IPS-11a (cell line): ENCODE results near the gene INHBC.

Experiments used
- H3K4me3 ChIP-seq: one replicate; pipeline ENCODE4 v1.5.1; 2013; ENCODE audit warnings: low read depth, low read length, control low read depth

Gene INHBC

GRCh38 chr12:57452937-57453509 lies 18.4 kb downstream of the INHBC start:
- H3K4me3 ChIP-seq = no peak overlapping the region

GRCh38 chr12:57454213-57454565 lies 19.6 kb downstream of the INHBC start:
- no peak overlapping the region for H3K4me3 ChIP-seq

- H3K4me3 ChIP-seq = peak within 1 kb of the TSS; percentile 50
Measured at GRCh38 chr12:57454566-57455373, 20.2 kb downstream of the INHBC start, which contains the start of gene INHBE. TSS of gene INHBE (plus strand) at chr12:57455307. CDS start at chr12:57455537, 230 bp downstream.

DNA sequence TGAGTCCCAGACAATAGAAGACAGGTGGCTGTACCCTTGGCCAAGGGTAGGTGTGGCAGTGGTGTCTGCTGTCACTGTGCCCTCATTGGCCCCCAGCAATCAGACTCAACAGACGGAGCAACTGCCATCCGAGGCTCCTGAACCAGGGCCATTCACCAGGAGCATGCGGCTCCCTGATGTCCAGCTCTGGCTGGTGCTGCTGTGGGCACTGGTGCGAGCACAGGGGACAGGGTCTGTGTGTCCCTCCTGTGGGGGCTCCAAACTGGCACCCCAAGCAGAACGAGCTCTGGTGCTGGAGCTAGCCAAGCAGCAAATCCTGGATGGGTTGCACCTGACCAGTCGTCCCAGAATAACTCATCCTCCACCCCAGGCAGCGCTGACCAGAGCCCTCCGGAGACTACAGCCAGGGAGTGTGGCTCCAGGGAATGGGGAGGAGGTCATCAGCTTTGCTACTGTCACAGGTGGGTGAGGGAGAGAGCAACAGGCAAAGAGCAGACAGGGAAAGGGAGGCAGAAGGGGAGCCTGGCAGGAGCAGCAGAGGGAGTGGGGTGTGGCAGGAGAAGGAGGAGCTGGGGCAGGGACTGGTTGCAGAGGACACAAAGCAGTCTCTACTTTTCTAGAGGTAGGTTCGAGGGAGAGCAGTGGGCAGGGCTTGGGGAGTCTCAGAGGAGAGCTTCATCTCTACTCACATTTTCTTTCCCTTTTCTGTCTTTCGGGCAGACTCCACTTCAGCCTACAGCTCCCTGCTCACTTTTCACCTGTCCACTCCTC lies 21.0 kb downstream of the INHBC start:
- peak overlapping the region; percentile 50 for H3K4me3 ChIP-seq

DNA sequence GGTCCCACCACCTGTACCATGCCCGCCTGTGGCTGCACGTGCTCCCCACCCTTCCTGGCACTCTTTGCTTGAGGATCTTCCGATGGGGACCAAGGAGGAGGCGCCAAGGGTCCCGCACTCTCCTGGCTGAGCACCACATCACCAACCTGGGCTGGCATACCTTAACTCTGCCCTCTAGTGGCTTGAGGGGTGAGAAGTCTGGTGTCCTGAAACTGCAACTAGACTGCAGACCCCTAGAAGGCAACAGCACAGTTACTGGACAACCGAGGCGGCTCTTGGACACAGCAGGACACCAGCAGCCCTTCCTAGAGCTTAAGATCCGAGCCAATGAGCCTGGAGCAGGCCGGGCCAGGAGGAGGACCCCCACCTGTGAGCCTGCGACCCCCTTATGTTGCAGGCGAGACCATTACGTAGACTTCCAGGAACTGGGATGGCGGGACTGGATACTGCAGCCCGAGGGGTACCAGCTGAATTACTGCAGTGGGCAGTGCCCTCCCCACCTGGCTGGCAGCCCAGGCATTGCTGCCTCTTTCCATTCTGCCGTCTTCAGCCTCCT lies 21.6 kb downstream of the INHBC start:
- peak overlapping the region; percentile 50 for H3K4me3 ChIP-seq

DNA sequence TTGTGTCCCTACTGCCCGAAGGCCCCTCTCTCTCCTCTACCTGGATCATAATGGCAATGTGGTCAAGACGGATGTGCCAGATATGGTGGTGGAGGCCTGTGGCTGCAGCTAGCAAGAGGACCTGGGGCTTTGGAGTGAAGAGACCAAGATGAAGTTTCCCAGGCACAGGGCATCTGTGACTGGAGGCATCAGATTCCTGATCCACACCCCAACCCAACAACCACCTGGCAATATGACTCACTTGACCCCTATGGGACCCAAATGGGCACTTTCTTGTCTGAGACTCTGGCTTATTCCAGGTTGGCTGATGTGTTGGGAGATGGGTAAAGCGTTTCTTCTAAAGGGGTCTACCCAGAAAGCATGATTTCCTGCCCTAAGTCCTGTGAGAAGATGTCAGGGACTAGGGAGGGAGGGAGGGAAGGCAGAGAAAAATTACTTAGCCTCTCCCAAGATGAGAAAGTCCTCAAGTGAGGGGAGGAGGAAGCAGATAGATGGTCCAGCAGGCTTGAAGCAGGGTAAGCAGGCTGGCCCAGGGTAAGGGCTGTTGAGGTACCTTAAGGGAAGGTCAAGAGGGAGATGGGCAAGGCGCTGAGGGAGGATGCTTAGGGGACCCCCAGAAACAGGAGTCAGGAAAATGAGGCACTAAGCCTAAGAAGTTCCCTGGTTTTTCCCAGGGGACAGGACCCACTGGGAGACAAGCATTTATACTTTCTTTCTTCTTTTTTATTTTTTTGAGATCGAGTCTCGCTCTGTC lies 22.3 kb downstream of the INHBC start:
- peak overlapping the region; percentile 50 for H3K4me3 ChIP-seq

DNA sequence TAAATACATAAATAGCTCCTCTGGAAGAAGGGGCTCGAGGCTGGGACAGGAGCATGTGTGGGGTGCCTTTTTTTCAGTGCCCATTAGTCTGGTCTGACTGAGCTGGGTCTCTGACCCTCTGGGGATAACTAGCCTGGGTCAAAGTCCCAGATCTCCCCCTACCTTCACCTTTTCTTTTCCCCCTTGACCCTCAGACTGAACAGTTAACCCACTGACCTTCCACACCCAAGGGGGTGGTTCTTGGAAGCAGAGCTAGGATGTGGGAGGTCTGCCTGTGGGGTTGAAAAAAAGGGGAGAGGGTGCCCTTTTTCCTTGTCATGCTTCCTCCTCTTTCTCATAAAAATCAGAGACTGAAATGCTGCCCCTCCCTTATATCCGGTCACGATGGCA lies 24.1 kb downstream of the INHBC start:
- H3K4me3 ChIP-seq = peak overlapping the region; percentile 27

DNA sequence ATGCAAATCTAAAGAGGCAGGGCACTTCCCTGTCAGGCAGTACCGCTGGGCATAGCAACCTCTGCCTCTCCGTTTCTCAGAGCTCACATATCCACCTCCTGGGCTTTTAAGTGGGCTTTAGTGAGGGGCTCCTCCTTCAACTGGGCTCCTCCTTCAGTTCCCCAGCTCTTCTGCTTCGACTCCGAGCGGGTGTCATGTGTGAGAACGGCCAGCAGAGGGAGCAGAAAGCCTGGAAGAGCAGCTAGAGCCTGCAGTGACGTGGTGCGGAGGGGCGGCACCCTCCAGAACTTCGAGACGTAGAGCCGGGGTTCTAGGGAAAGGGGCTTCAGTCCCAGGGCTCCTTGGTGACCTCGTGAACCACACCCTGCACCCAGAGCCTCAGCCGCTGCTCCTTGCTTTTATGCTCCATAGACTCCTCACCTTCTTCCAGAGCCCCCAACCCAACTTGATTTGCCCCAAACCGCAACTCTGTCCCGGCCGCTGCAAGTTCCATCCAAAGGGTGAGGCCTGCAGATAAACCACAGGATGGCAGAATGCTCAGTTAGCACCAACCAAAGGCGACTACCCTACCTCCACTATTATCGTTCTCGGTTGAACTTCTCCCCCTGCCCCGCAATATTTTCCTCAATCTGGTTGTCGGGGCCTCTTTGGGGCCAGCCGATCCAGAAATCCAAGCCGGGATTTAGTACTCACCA lies 24.6 kb downstream of the INHBC start:
- H3K4me3 ChIP-seq = peak overlapping the region; percentile 53

DNA sequence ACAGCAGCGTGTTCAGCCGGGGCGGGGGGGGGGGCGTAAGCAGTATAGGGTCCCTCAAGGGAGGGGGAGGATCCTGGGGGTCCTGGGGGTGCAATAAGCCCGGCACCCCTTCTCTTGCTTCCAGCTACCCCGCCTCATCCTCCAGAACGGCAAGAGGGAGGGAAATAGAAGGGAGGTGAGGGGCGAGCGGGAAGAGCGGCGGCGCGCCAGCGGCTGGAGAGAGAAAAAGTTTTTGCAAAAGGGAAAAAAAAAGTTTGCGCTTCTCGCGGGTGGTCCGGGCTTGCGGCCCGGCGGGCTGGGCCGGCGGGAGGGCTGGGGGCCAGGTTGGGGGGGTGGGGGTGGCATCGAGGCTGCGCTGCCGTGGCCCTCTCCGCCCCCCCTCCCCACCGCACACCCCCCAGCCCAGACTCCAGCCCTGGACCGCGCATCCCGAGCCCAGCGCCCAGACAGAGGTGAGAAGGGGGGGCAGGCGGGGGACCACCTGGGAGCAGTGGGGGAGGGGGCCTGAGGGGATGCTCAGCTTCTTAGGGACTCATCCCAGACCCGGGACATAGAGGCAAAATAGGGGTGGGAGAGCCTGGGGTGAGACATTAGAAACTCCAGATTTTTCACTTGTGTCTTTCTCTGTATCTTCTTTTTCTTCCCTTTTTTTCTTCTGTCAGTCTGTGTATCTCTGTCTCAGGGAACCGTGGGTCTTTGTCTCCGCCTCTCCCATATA lies 25.3 kb downstream of the INHBC start, which contains the start of gene GLI1:
TSS of gene GLI1 (plus strand) at position 36 of the 718 bp plus-strand sequence. CDS start 3,907 bp downstream, outside the sequence.
- H3K4me3 ChIP-seq = peak within 1 kb of the TSS; percentile 56

- H3K4me3 ChIP-seq = peak overlapping the region; percentile 56
Measured at GRCh38 chr12:57460468-57460784, 25.8 kb downstream of the INHBC start.

DNA sequence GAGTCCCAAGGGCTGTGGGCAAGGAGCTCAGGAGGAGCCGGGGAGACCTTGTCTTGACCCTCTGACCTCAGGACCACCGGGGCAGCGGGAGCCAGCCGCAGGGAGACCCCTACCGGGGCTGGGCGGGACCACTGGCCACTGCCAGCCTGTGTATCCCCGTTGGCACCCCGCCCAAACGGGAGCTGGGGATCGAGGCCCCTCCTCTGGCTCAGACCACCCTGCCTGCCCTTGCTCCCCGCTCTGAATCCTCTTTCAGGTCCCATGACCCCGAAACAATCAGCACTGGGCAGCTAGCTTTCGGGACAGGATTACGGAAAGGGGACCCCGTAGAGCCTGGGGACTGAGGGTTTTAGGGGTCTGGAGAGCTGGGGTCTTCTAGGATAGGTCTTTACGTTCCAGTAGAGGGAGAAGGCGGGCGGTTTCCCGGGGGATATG lies 26.3 kb downstream of the INHBC start:
- peak overlapping the region; percentile 56 for H3K4me3 ChIP-seq

- H3K4me3 ChIP-seq = peak overlapping the region; percentile 86
Measured at GRCh38 chr12:57461276-57461916, 26.8 kb downstream of the INHBC start.

- peak overlapping the region; percentile 86 for H3K4me3 ChIP-seq
Measured at GRCh38 chr12:57461917-57462250, 27.3 kb downstream of the INHBC start.

DNA sequence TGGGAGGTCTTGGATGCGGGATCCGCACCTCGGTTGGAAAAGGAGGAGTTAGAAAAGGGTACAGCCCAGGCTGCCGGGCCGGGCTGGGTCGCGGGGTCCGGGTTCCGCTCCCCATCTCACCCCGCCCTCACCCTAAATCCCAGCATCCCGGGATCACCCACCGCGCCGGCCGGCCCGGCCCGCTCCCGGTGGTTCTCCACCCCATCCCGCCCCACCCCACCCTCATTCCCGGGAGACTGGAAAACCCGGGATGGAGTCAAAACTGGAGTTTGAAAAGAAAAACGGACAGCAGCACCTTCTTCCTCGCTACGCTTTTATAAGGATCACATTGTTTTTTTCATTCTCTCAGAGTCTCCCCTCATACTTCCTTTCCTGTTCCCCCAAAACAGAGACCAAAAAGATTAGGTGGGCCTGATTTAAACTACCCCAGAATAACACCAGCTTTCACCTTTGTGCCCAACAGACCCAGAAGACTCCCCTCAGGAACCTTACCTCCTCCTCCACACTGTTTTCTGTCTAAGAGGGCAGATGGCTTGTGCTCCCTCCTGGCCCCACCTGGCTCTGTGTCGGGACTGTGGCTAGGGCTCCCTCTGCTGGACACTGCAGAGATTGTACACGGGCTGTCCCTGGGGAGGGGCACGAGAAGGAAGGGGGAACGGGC lies 27.8 kb downstream of the INHBC start:
- peak overlapping the region; percentile 86 for H3K4me3 ChIP-seq

DNA sequence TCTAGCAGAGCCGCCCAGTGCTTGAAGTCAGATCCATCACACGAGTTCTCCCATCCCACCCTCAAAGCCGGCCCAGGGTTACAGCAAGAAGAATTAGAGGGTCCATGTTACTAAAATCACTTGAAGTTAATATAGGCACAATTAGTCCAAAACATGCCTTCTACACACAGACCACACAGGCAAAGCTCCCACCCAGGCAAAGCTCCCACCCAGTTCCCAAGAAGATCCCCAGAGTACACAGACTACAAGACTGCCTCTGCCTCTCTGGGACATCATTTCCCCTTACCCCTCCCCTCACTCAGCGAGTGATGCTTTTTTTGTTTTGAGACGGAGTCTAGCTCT lies 28.3 kb downstream of the INHBC start:
- no peak overlapping the region for H3K4me3 ChIP-seq

DNA sequence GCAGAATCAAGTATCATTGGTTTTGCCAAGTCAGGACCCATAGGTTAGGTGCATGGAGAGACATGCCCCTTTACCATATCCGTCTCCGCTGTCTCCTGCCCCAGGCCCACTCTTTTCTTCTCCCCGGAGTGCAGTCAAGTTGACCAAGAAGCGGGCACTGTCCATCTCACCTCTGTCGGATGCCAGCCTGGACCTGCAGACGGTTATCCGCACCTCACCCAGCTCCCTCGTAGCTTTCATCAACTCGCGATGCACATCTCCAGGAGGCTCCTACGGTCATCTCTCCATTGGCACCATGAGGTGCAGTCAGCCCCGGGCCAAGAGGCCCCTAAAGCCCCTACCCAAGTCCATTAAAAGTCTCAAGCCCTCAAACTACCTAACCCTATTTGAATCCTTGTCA lies 30.0 kb downstream of the INHBC start:
- H3K4me3 ChIP-seq = no peak overlapping the region

GRCh38 chr12:57465030-57465746 lies 30.6 kb downstream of the INHBC start:
- H3K4me3 ChIP-seq = no peak overlapping the region
